Measurements from ENCODE around the gene RAD23B.

The RAD23B gene

DNA sequence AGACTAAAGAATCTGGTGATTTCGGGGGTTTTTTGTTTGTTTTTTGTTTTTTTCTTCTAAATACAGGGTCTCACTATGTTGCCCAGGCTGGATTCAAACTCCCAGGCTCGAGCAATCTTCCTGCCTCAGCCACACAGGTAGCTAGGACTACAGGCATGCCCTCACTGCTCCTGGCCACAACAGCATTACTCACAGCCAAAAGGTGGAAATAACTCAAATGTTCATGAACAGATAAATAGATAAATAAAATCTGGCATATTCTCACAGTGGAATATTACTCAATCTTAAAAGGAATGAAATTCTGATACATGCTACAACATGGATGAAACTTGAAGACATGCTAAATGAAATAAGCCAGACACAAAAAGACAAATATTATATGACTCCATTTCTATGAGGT is 19.8 kb upstream of the RAD23B start:
- H4K91ac ChIP-seq (ENCODE audit: low read length): no peak overlapping the region
- no peaks in the 10 kb centered on the region for H3K4me1 ChIP-seq (ENCODE audit: control insufficient read depth, insufficient read depth, low read depth, low read length)
- no peak overlapping the region for H2BK15ac ChIP-seq (ENCODE audit: low read depth, poor library complexity, severe bottlenecking)
- H2BK120ac ChIP-seq (ENCODE audit: low read depth, low read length): no peak overlapping the region
- no peak overlapping the region for H3K4me3 ChIP-seq (ENCODE audit: insufficient read depth in 1 of 2, low read depth in 1 of 2, low read length in 2 of 2)
- no peaks in the 10 kb centered on the region for H3K27me3 ChIP-seq (ENCODE audit: control insufficient read depth in 1 of 2, insufficient read depth in 1 of 2, low read length in 2 of 2)
- H3K23ac ChIP-seq (ENCODE audit: low read length in 2 of 2): no peak overlapping the region
- H2BK12ac ChIP-seq (ENCODE audit: low read length in 2 of 2): no peak overlapping the region
- H2BK5ac ChIP-seq (ENCODE audit: low read depth, low read length, poor library complexity, severe bottlenecking): no peak overlapping the region
- no peak overlapping the region for H4K8ac ChIP-seq (ENCODE audit: low read length)
- H3K9ac ChIP-seq (ENCODE audit: low read length): no peak overlapping the region
- H2AK5ac ChIP-seq (ENCODE audit: low read length, severe bottlenecking): no peak overlapping the region
- no peak overlapping the region for H3K27ac ChIP-seq (ENCODE audit: low read length, poor library complexity, severe bottlenecking)
- H2AFZ ChIP-seq (ENCODE audit: low read depth, low read length): no peak overlapping the region
- peaks cover 11% of the 10 kb centered on the region for H3K9me3 ChIP-seq (ENCODE audit: control insufficient read depth, low read length)
- H3K18ac ChIP-seq (ENCODE audit: low read depth in 1 of 2, low read length in 2 of 2): no peak overlapping the region
- no peak overlapping the region for H3K4me2 ChIP-seq (ENCODE audit: low read length, poor library complexity, severe bottlenecking)
- WGBS: no CpG with 5 or more reads among the region's 2 CpGs
- no peaks in the 10 kb centered on the region for H3K36me3 ChIP-seq (ENCODE audit: control insufficient read depth in 1 of 2, insufficient read depth in 2 of 2, low read depth in 1 of 2, low read length in 2 of 2)
- H3K14ac ChIP-seq (ENCODE audit: low read length in 2 of 2): no peak overlapping the region
- DNase-seq: no peak
- H3K79me1 ChIP-seq (replicated peaks; ENCODE audit: low read length, poor library complexity, severe bottlenecking): no peaks in the 10 kb centered on the region
- H3K4ac ChIP-seq (ENCODE audit: low read depth in 1 of 2, low read length in 2 of 2): no peak overlapping the region

DNA sequence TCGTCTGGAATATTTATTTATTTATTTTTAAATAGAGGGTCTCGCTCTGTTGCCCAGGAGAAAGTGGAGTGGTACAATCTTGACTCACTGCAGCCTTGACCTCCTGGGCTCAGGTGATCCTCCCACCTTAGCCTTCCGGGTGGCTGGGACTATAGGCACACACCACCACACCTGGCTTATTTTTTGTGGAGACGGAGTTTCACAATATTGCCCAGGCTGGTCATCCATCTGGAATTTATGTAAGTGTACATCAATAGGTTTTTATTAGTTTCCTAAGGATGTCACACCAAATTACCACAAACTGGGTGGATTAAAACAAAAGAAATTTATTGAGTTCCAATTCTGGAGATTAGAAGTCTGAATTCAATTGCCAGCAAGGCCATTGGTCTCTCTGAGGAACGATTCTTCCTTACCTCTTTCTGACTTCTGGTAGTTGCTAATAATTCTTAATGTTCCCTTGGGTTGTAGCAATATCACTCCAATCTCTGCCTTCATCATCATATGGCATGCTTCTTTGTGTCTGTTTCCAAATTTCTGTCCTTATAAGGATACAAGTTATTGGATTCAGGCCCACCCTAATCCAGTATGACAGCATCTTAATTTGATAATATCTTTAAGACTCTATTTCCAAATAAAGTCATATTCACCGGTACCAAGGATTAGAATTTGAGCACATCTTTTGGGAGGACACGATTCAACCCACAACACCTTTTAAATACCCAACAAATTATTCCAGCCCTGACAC is 16.3 kb upstream of the RAD23B start:
- no peak overlapping the region for H3K9ac ChIP-seq (ENCODE audit: low read length)
- H2BK5ac ChIP-seq (ENCODE audit: low read depth, low read length, poor library complexity, severe bottlenecking): no peak overlapping the region
- H2BK15ac ChIP-seq (ENCODE audit: low read depth, poor library complexity, severe bottlenecking): no peak overlapping the region
- no peak overlapping the region for H3K27ac ChIP-seq (ENCODE audit: low read length, poor library complexity, severe bottlenecking)
- H3K4ac ChIP-seq (ENCODE audit: low read depth in 1 of 2, low read length in 2 of 2): no peak overlapping the region
- no peak overlapping the region for H3K14ac ChIP-seq (ENCODE audit: low read length in 2 of 2)
- H3K79me1 ChIP-seq (replicated peaks; ENCODE audit: low read length, poor library complexity, severe bottlenecking): no peaks in the 10 kb centered on the region
- no peak overlapping the region for H3K4me2 ChIP-seq (ENCODE audit: low read length, poor library complexity, severe bottlenecking)
- no peak overlapping the region for H3K4me3 ChIP-seq (ENCODE audit: insufficient read depth in 1 of 2, low read depth in 1 of 2, low read length in 2 of 2)
- no peak overlapping the region for H2AFZ ChIP-seq (ENCODE audit: low read depth, low read length)
- no peak for DNase-seq
- no peaks in the 10 kb centered on the region for H3K27me3 ChIP-seq (ENCODE audit: control insufficient read depth in 1 of 2, insufficient read depth in 1 of 2, low read length in 2 of 2)
- no peak overlapping the region for H2AK5ac ChIP-seq (ENCODE audit: low read length, severe bottlenecking)
- no peak overlapping the region for H3K18ac ChIP-seq (ENCODE audit: low read depth in 1 of 2, low read length in 2 of 2)
- H3K36me3 ChIP-seq (ENCODE audit: control insufficient read depth in 1 of 2, insufficient read depth in 2 of 2, low read depth in 1 of 2, low read length in 2 of 2): no peaks in the 10 kb centered on the region
- no peak overlapping the region for H2BK120ac ChIP-seq (ENCODE audit: low read depth, low read length)
- no peak overlapping the region for H3K23ac ChIP-seq (ENCODE audit: low read length in 2 of 2)
- H2BK12ac ChIP-seq (ENCODE audit: low read length in 2 of 2): no peak overlapping the region
- H3K9me3 ChIP-seq (ENCODE audit: control insufficient read depth, low read length): peaks cover 11% of the 10 kb centered on the region
- WGBS: 95% methylated on average over 5 of the region's 7 CpGs
- no peak overlapping the region for H4K91ac ChIP-seq (ENCODE audit: low read length)
- no peak overlapping the region for H4K8ac ChIP-seq (ENCODE audit: low read length)
- H3K4me1 ChIP-seq (ENCODE audit: control insufficient read depth, insufficient read depth, low read depth, low read length): no peaks in the 10 kb centered on the region

DNA sequence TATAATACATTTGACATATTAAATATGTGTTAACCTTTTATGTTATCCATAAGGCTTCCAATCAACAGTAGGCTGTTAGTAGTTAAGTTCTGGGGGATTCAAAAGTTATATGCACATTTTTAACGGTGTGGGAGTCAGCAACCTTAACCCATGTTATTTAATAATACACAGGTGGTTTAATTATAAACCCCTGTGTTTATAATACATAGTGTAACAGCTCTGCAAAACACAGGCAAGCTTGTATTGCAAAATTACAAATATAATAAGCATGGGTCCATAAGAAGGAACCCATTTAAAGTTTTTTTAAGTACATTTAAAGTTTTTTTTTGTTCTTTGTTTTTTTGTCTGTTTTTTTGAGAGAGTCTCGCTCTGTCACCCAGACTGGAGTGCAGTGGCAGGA is 14.5 kb upstream of the RAD23B start:
- Histone ChIP-seq H2BK12ac (ENCODE audit: low read length in 2 of 2) (no peak overlapping the region), H3K4me3 (ENCODE audit: insufficient read depth in 1 of 2, low read depth in 1 of 2, low read length in 2 of 2) (no peak overlapping the region), H2AFZ (ENCODE audit: low read depth, low read length) (no peak overlapping the region), H3K4me2 (ENCODE audit: low read length, poor library complexity, severe bottlenecking) (no peak overlapping the region), H4K8ac (ENCODE audit: low read length) (no peak overlapping the region), H3K23ac (ENCODE audit: low read length in 2 of 2) (no peak overlapping the region), H3K36me3 (ENCODE audit: control insufficient read depth in 1 of 2, insufficient read depth in 2 of 2, low read depth in 1 of 2, low read length in 2 of 2) (no peaks in the 10 kb centered on the region), H3K14ac (ENCODE audit: low read length in 2 of 2) (no peak overlapping the region), H3K27ac (ENCODE audit: low read length, poor library complexity, severe bottlenecking) (no peak overlapping the region), H3K4me1 (ENCODE audit: control insufficient read depth, insufficient read depth, low read depth, low read length) (no peaks in the 10 kb centered on the region), H3K9me3 (ENCODE audit: control insufficient read depth, low read length) (peaks cover 11% of the 10 kb centered on the region), H4K91ac (ENCODE audit: low read length) (no peak overlapping the region), H2AK5ac (ENCODE audit: low read length, severe bottlenecking) (no peak overlapping the region), H3K9ac (ENCODE audit: low read length) (no peak overlapping the region), H3K4ac (ENCODE audit: low read depth in 1 of 2, low read length in 2 of 2) (no peak overlapping the region), H3K27me3 (ENCODE audit: control insufficient read depth in 1 of 2, insufficient read depth in 1 of 2, low read length in 2 of 2) (no peaks in the 10 kb centered on the region), H3K79me1 (replicated peaks; ENCODE audit: low read length, poor library complexity, severe bottlenecking) (no peaks in the 10 kb centered on the region), H3K18ac (ENCODE audit: low read depth in 1 of 2, low read length in 2 of 2) (no peak overlapping the region), H2BK5ac (ENCODE audit: low read depth, low read length, poor library complexity, severe bottlenecking) (no peak overlapping the region), H2BK15ac (ENCODE audit: low read depth, poor library complexity, severe bottlenecking) (no peak overlapping the region), H2BK120ac (ENCODE audit: low read depth, low read length) (no peak overlapping the region)
- 93% methylated on average over 1 of the region's 2 CpGs for WGBS
- DNase-seq: no peak

DNA sequence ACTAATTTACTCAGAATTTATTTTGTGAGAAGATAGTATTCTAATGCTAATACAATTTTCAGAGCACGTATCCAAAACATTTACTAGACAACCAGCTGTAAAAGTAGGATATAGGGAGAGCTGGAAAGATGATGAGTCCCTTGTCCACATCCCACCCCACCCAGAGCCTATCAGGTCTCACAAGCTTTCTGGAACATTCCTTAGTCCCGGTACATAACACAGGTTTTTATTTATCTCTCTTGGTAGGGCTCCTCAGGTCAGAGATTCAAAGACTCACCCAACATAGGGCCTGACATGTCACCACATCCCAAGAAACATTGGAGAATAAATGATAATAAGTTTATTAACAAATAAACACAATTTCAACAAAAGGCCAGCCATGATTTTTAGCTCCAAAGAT is 13.8 kb upstream of the RAD23B start:
- no peak overlapping the region for H3K14ac ChIP-seq (ENCODE audit: low read length in 2 of 2)
- H3K79me1 ChIP-seq (replicated peaks; ENCODE audit: low read length, poor library complexity, severe bottlenecking): no peaks in the 10 kb centered on the region
- H4K91ac ChIP-seq (ENCODE audit: low read length): no peak overlapping the region
- no peak overlapping the region for H3K4me2 ChIP-seq (ENCODE audit: low read length, poor library complexity, severe bottlenecking)
- peaks cover 11% of the 10 kb centered on the region for H3K9me3 ChIP-seq (ENCODE audit: control insufficient read depth, low read length)
- no peak overlapping the region for H3K4me3 ChIP-seq (ENCODE audit: insufficient read depth in 1 of 2, low read depth in 1 of 2, low read length in 2 of 2)
- H2BK5ac ChIP-seq (ENCODE audit: low read depth, low read length, poor library complexity, severe bottlenecking): no peak overlapping the region
- H3K27ac ChIP-seq (ENCODE audit: low read length, poor library complexity, severe bottlenecking): no peak overlapping the region
- H3K36me3 ChIP-seq (ENCODE audit: control insufficient read depth in 1 of 2, insufficient read depth in 2 of 2, low read depth in 1 of 2, low read length in 2 of 2): no peaks in the 10 kb centered on the region
- no peak overlapping the region for H3K23ac ChIP-seq (ENCODE audit: low read length in 2 of 2)
- 100% methylated on average over 1 of the region's 2 CpGs for WGBS
- H3K4ac ChIP-seq (ENCODE audit: low read depth in 1 of 2, low read length in 2 of 2): no peak overlapping the region
- DNase-seq: no peak
- no peak overlapping the region for H2BK12ac ChIP-seq (ENCODE audit: low read length in 2 of 2)
- no peak overlapping the region for H2AFZ ChIP-seq (ENCODE audit: low read depth, low read length)
- peak overlapping the region; percentile 9 for H3K9ac ChIP-seq (ENCODE audit: low read length)
- no peaks in the 10 kb centered on the region for H3K4me1 ChIP-seq (ENCODE audit: control insufficient read depth, insufficient read depth, low read depth, low read length)
- H4K8ac ChIP-seq (ENCODE audit: low read length): no peak overlapping the region
- H2BK15ac ChIP-seq (ENCODE audit: low read depth, poor library complexity, severe bottlenecking): no peak overlapping the region
- no peaks in the 10 kb centered on the region for H3K27me3 ChIP-seq (ENCODE audit: control insufficient read depth in 1 of 2, insufficient read depth in 1 of 2, low read length in 2 of 2)
- no peak overlapping the region for H3K18ac ChIP-seq (ENCODE audit: low read depth in 1 of 2, low read length in 2 of 2)
- no peak overlapping the region for H2AK5ac ChIP-seq (ENCODE audit: low read length, severe bottlenecking)
- H2BK120ac ChIP-seq (ENCODE audit: low read depth, low read length): no peak overlapping the region
